ENCODE data around the gene MGA.

The MGA gene

GRCh38 chr15:41640985-41641384, 19.2 kb upstream of the MGA start:
- no peak for DNase-seq (ENCODE audit: low read depth)
- no peak overlapping the region for H3K4me3 ChIP-seq (ENCODE audit: control insufficient read depth, low read depth, low read length)
- TF ChIP-seq, protein P1, sequence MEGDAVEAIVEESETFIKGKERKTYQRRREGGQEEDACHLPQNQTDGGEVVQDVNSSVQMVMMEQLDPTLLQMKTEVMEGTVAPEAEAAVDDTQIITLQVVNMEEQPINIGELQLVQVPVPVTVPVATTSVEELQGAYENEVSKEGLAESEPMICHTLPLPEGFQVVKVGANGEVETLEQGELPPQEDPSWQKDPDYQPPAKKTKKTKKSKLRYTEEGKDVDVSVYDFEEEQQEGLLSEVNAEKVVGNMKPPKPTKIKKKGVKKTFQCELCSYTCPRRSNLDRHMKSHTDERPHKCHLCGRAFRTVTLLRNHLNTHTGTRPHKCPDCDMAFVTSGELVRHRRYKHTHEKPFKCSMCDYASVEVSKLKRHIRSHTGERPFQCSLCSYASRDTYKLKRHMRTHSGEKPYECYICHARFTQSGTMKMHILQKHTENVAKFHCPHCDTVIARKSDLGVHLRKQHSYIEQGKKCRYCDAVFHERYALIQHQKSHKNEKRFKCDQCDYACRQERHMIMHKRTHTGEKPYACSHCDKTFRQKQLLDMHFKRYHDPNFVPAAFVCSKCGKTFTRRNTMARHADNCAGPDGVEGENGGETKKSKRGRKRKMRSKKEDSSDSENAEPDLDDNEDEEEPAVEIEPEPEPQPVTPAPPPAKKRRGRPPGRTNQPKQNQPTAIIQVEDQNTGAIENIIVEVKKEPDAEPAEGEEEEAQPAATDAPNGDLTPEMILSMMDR (IDR thresholded peaks at IDR 0.05; ENCODE audit: control insufficient read depth, insufficient read depth, low read depth, low read length, missing control alignments), result no peak

- TF ChIP-seq, protein P1 (IDR thresholded peaks at IDR 0.05; ENCODE audit: control insufficient read depth, insufficient read depth, low read depth, low read length, missing control alignments), result no peak
- H3K4me3 ChIP-seq (ENCODE audit: control insufficient read depth, low read depth, low read length), result no peak overlapping the region
- no peak for DNase-seq (ENCODE audit: low read depth)
Observed at GRCh38 chr15:41647262-41647661, 12.9 kb upstream of the MGA start.

- no peak overlapping the region for H3K4me3 ChIP-seq (ENCODE audit: control insufficient read depth, low read depth, low read length)
- TF ChIP-seq, protein P1 (IDR thresholded peaks at IDR 0.05; ENCODE audit: control insufficient read depth, insufficient read depth, low read depth, low read length, missing control alignments), result no peak
- no peak for DNase-seq (ENCODE audit: low read depth)
Observed at GRCh38 chr15:41648097-41648496, 12.1 kb upstream of the MGA start.

DNA sequence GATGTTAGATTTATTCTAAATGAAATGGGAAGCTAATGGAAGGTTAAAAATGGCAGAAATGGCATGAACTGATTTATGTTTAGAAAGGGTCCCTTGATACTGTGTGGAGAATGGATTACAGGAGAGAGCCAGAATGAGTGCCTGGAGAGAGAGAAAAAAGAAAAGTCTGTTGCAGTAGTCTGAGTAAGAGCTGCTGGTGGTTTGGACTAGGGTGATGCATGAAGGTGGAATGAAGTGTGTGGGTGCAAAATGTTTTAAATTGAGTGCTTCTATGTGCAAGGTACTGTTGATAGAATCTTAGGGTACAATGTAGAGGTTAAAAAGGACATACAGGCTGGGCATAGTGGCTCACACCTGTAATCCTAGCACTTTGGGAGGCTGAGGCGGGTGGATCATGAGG, 11.4 kb upstream of the MGA start:
- TF ChIP-seq, protein P1 (IDR thresholded peaks at IDR 0.05; ENCODE audit: control insufficient read depth, insufficient read depth, low read depth, low read length, missing control alignments), result no peak
- no peak for DNase-seq (ENCODE audit: low read depth)
- no peak overlapping the region for H3K4me3 ChIP-seq (ENCODE audit: control insufficient read depth, low read depth, low read length)

GRCh38 chr15:41650806-41651205, 9.4 kb upstream of the MGA start:
- TF ChIP-seq, protein P1 (IDR thresholded peaks at IDR 0.05; ENCODE audit: control insufficient read depth, insufficient read depth, low read depth, low read length, missing control alignments), result no peak
- DNase-seq (ENCODE audit: low read depth), result no peak

DNA sequence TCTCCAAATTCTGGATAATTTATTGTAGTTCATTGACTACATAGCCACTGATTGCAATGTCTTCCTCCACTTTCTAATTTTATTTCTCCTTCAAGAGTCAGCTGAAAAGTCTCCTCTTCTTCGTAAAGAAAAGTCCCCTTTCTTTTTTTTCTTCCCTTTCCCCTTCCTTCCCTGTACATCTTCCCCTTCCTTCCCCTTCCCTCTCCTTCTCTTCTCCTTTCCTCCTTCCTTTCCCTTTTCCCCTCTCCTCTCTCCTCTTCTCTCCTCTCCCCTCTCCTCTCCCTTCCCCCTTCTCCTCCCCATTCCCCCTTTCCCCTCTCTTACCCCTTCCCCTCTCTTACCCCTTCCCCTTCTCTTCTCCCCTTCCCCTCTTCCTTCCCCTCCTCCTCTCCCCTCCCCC, 8.8 kb upstream of the MGA start:
- TF ChIP-seq, protein P1 (IDR thresholded peaks at IDR 0.05; ENCODE audit: control insufficient read depth, insufficient read depth, low read depth, low read length, missing control alignments), result no peak
- H3K4me3 ChIP-seq (ENCODE audit: control insufficient read depth, low read depth, low read length), result no peak overlapping the region
- DNase-seq (ENCODE audit: low read depth), result no peak

More at GRCh38 chr15:41650806-41651205, 9.4 kb upstream of the MGA start:
- no peak overlapping the region for H3K4me3 ChIP-seq (ENCODE audit: control insufficient read depth, low read depth, low read length)

DNA sequence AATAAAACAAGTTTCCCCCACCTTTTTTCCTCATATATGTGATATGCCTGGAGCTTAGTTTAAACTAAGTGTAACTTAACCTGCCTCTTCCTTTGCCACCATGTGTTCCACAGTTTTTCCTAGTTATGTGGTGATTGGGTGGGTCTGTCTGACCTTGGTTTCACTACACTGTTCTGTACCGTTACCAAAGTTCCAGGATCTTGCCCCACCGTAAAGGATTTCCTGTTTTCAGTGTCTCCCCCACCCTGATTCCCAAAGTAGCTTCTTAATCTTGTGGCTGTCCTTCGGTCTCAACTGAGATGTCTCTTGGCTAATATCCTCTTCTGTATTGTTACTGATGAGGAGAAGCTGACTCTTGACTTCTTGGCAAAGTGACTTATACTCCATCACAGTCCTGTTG, 6.4 kb upstream of the MGA start:
- no peak for DNase-seq (ENCODE audit: low read depth)
- TF ChIP-seq, protein P1 (IDR thresholded peaks at IDR 0.05; ENCODE audit: control insufficient read depth, insufficient read depth, low read depth, low read length, missing control alignments), result no peak
- H3K4me3 ChIP-seq (ENCODE audit: control insufficient read depth, low read depth, low read length), result no peak overlapping the region

All from AG09309 (cell line).